GM23248 (cell line): ENCODE data around the gene BUB1B. TPM values are rescaled to one million over a fixed set of nuclear protein-coding genes. Genes with fewer than 3 reads are reported as not detected.

ENCODE experiments used
- DNase-seq: peaks from one replicate; pipeline ENCODE4 v3.0.0-alpha.2; 2015
- H2AFZ ChIP-seq: fragments of 200-600 bp; sonication (generic); 2 replicates; pipeline ENCODE4 v1.6.1; 2016; ENCODE audit warnings: antibody characterized with exemption
- H3F3A ChIP-seq: fragments of 200-600 bp; sonication (generic); 2 replicates; pipeline ENCODE4 v1.6.1; 2016; ENCODE audit warnings: mild to moderate bottlenecking, antibody characterized with exemption, mixed run types; ENCODE audit not compliant: insufficient read depth
- H3K27ac ChIP-seq: fragments of 200-600 bp; sonication (generic); 2 replicates; pipeline ENCODE4 v1.5.1; 2016; ENCODE audit warnings: mild to moderate bottlenecking
- H3K27me3 ChIP-seq: fragments of 200-600 bp; sonication (generic); replicated peaks from 2 replicates; pipeline ENCODE4 v1.6.1; 2016; ENCODE audit warnings: mild to moderate bottlenecking; ENCODE audit not compliant: insufficient read depth
- H3K36me3 ChIP-seq: fragments of 200-600 bp; sonication (generic); 2 replicates; pipeline ENCODE4 v1.6.1; 2016; ENCODE audit warnings: low read depth, mild to moderate bottlenecking
- H3K4me1 ChIP-seq: fragments of 200-600 bp; sonication (generic); 2 replicates; pipeline ENCODE4 v1.6.1; 2016; ENCODE audit warnings: mild to moderate bottlenecking; ENCODE audit not compliant: insufficient read depth
- H3K4me2 ChIP-seq: fragments of 200-600 bp; sonication (generic); one replicate; pipeline ENCODE4 v1.6.1; 2016; ENCODE audit warnings: mild to moderate bottlenecking; ENCODE audit not compliant: unreplicated experiment
- H3K4me3 ChIP-seq: fragments of 200-600 bp; sonication (generic); 2 replicates; pipeline ENCODE4 v1.5.1; 2016; ENCODE audit warnings: mild to moderate bottlenecking
- H3K79me2 ChIP-seq: fragments of 200-600 bp; sonication (generic); 2 replicates; pipeline ENCODE4 v1.6.1; 2016; ENCODE audit warnings: mild to moderate bottlenecking; ENCODE audit not compliant: insufficient read depth
- H3K9ac ChIP-seq: fragments of 200-600 bp; sonication (generic); 2 replicates; pipeline ENCODE4 v1.6.1; 2016; ENCODE audit warnings: mild to moderate bottlenecking
- H3K9me2 ChIP-seq: fragments of 200-600 bp; sonication (generic); 2 replicates; pipeline ENCODE4 v1.6.1; 2016; ENCODE audit warnings: mixed run types, mild to moderate bottlenecking, moderate library complexity; ENCODE audit not compliant: insufficient read depth
- H3K9me3 ChIP-seq: fragments of 200-600 bp; sonication (generic); one replicate; pipeline ENCODE4 v1.6.1; 2017; ENCODE audit warnings: low read depth
- H4K20me1 ChIP-seq: fragments of 200-600 bp; sonication (generic); 2 replicates; pipeline ENCODE4 v1.6.0; 2016; ENCODE audit not compliant: insufficient read depth
- EZH2 ChIP-seq: fragments of 200-600 bp; sonication (generic); IDR thresholded peaks from 2 replicates; pipeline ENCODE4 v1.6.1; 2018; ENCODE audit warnings: antibody characterized with exemption, mild to moderate bottlenecking; ENCODE audit not compliant: insufficient read depth, poor library complexity, severe bottlenecking
- EZH2phosphoT487 ChIP-seq: fragments of 200-600 bp; sonication (generic); IDR thresholded peaks from 2 replicates; pipeline ENCODE4 v1.6.1; 2018; ENCODE audit warnings: antibody characterized with exemption, moderate library complexity, mild to moderate bottlenecking, low read depth; ENCODE audit not compliant: insufficient read depth
- WGBS, 2 experiments: methylation state at CpG; one replicate each; pipeline ENCODE4 v1.1.6; 2015 to 2017; ENCODE audit warnings: low lambda C conversion rate in 2 of 2, low coverage in 1 of 2; ENCODE audit errors: missing lambda C conversion rate in 2 of 2; 5-methylcytosine and 5-hydroxymethylcytosine counted together
- in situ Hi-C: fragments of 300-500 bp; cut with MboI; formaldehyde crosslinking; loops from 2 replicates; pipeline ENCODE4 v1.15.0; 2020
- polyA plus RNA-seq: library from polyadenylated mRNA; unstranded; fragments of >200 nt; fragmentation: Nextera tagmentation; extraction: Ambion mirVana; gene quantifications from 2 replicates; pipeline ENCODE4 v1.2.1, GENCODE V29; 2016
- total RNA-seq: library from RNA; depleted of rRNA; stranded (reverse); fragments of >200 nt; shearing (Covaris generic); gene quantifications from 2 replicates; pipeline ENCODE4 v1.2.3, GENCODE V29; 2014

BUB1B gene
- total and polyA plus RNA-seq, 2 experiments from 2014 or later, result 9.4 to 10.2 TPM

DNA sequence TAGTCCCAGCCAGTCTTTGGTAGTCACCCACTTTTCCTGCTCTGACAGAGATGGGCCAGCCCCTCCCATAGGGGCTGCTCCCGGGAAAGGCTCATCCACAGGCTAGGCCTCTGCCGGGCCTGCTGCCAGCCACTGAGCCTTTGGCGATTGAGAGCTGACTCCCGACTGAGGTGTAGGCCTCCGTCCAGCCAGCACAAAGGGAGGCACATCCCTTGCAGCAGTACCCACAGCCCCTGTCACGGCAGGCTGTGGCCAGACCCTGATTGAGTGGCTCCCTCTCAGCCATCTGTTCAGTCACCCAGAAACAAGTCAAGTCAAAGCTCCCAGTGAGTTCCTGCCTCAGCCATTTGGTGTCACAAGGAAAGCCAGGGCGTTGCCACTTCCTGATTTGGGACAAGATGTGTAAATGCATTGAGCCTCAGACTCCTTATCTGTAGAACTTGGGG lies 71.8 kb downstream of the BUB1B start:
- H3K36me3 ChIP-seq, result no peaks in the 10 kb centered on the region
- H3K27me3 ChIP-seq, result no peaks in the 10 kb centered on the region
- no peak for DNase-seq
- H3K4me1 ChIP-seq, result no peaks in the 10 kb centered on the region
- no peaks in the 10 kb centered on the region for H3K79me2 ChIP-seq
- in situ Hi-C loops, result no loop called here
- H3K4me2 ChIP-seq, result no peak overlapping the region
- no peaks in the 10 kb centered on the region for H4K20me1 ChIP-seq
- no peak overlapping the region for H3K4me3 ChIP-seq
- no peaks in the 10 kb centered on the region for H3K9me3 ChIP-seq
- 62 to 66% methylated on average over 7 of the region's 7 CpGs for WGBS, 2 experiments
- no peak overlapping the region for H3K27ac ChIP-seq
- no peak overlapping the region for H2AFZ ChIP-seq
- no peak overlapping the region for H3K9ac ChIP-seq
- TF ChIP-seq EZH2, result no peak
- no peak for TF ChIP-seq EZH2phosphoT487
- H3K9me2 ChIP-seq, result no peaks in the 10 kb centered on the region
- H3F3A ChIP-seq, result no peaks in the 10 kb centered on the region

GRCh38 chr15:40233727-40234577 lies 73.1 kb downstream of the BUB1B start:
- Histone ChIP-seq H3K4me3 (no peak overlapping the region), H3K9ac (no peak overlapping the region), H3K4me1 (peaks cover 4% of the 10 kb centered on the region; the same call in 1 of the 2 replicates), H3K36me3 (no peaks in the 10 kb centered on the region), H3K9me3 (no peaks in the 10 kb centered on the region), H2AFZ (no peak overlapping the region), H3K79me2 (no peaks in the 10 kb centered on the region), H3K9me2 (no peaks in the 10 kb centered on the region), H3K27me3 (0 out of 2 replicates have a peak, but pooled peaks cover 3% of the 10 kb centered on the region), H4K20me1 (no peaks in the 10 kb centered on the region), H3K27ac (no peak overlapping the region), H3K4me2 (no peak overlapping the region), H3F3A (no peaks in the 10 kb centered on the region)
- TF ChIP-seq EZH2phosphoT487 (no peak), EZH2 (no peak)
- peak; percentile 24 for DNase-seq
- in situ Hi-C loops, result no loop called here
- 95 to 96% methylated on average over 11 of the region's 11 CpGs for WGBS, 2 experiments

- Histone ChIP-seq H3K27me3 (0 out of 2 replicates have a peak, but pooled peaks cover 3% of the 10 kb centered on the region), H3K4me2 (no peak overlapping the region), H3K36me3 (no peaks in the 10 kb centered on the region), H3K9me2 (no peaks in the 10 kb centered on the region), H3K4me3 (no peak overlapping the region), H2AFZ (no peak overlapping the region), H3K4me1 (peaks cover 5% of the 10 kb centered on the region; the same call in 1 of the 2 replicates), H3F3A (no peaks in the 10 kb centered on the region), H3K9ac (no peak overlapping the region), H3K79me2 (no peaks in the 10 kb centered on the region), H4K20me1 (no peaks in the 10 kb centered on the region), H3K27ac (no peak overlapping the region), H3K9me3 (no peaks in the 10 kb centered on the region)
- no peak for DNase-seq
- WGBS, 2 experiments, result 53 to 67% methylated on average over 4 of the region's 4 CpGs
- TF ChIP-seq EZH2phosphoT487, result no peak
- no peak for TF ChIP-seq EZH2
- in situ Hi-C loops, result no loop called here
Measured at GRCh38 chr15:40234783-40235182, 73.9 kb downstream of the BUB1B start.

DNA sequence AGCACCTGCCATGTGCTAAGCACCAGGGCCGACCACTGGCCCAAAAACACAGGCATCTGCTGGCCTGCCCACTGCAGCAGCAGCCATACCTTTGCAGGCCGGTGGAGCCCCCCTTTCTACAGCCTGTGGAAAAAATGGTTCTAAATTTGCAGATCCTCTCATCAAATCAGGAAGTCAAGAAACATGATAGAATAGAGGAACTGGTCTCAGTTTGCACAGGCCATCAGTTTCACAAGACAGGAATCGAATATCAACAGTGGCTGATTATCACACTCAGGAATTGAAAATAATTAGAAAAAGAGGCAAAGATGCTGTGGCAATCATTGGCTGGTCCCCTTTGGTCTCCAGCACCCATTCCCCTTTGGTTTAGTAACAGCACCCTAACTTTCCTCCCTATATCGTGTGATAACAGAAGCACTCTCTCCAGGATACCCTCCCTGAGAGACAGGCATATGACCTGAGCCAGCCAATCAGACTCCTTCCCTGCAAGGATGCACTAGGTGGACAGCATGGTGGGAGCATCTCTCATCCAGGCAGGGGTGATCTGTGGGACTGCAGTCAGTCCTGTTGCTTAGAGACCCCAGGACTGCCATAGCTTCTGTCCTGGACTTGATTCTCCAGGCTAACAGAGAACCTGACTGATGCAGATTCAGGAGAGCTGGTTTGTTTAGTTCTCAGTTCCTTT lies 74.5 kb downstream of the BUB1B start:
- H3K27me3 ChIP-seq, result 0 out of 2 replicates have a peak, but pooled peaks cover 3% of the 10 kb centered on the region
- H3K4me2 ChIP-seq, result no peak overlapping the region
- no peaks in the 10 kb centered on the region for H3K79me2 ChIP-seq
- no peak overlapping the region for H3K4me3 ChIP-seq
- DNase-seq, result no peak
- H3K36me3 ChIP-seq, result no peaks in the 10 kb centered on the region
- TF ChIP-seq EZH2 (no peak), EZH2phosphoT487 (no peak)
- no peaks in the 10 kb centered on the region for H3F3A ChIP-seq
- no peak overlapping the region for H3K9ac ChIP-seq
- no peaks in the 10 kb centered on the region for H3K9me3 ChIP-seq
- H4K20me1 ChIP-seq, result no peaks in the 10 kb centered on the region
- no peak overlapping the region for H3K27ac ChIP-seq
- no peak overlapping the region for H2AFZ ChIP-seq
- WGBS, 2 experiments, result 91 to 93% methylated on average over 4 of the region's 4 CpGs
- H3K9me2 ChIP-seq, result no peaks in the 10 kb centered on the region
- peaks cover 5% of the 10 kb centered on the region; the same call in 1 of the 2 replicates for H3K4me1 ChIP-seq
- in situ Hi-C loops, result no loop called here
